ENCODE measurements around the gene CHAF1A.
A peak's percentile ranks its signal among the peaks of the same experiment; 100 is the strongest.

CHAF1A gene

DNA sequence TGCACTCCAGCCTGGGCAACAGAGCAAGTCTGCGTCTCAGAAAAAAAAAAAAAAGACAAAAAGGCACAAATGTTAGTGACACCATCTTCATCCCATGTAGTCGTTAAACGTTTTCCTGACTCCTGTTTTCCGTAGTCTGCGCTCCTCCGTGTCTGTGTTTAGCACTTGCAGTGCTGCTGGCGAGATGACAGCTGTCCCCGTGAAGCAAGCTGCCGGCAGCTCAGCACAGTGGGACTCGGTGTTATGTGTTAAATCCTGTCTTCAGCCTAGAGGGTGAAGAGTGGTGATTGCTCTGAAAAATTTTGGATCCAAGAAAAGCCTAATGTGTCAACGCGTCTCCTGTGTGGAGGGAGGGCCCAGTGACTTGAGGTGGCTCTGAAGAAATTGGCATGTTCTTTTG, 36.8 kb downstream of the CHAF1A start:
- no peak overlapping the region for H3K4me3 Mint-ChIP-seq
- no peaks in the 10 kb centered on the region for H3K9me3 Mint-ChIP-seq
- H3K36me3 Mint-ChIP-seq = peaks cover 27% of the 10 kb centered on the region
- no peak for DNase-seq
- CTCF ChIA-PET = no interaction called here
- H3K27ac Mint-ChIP-seq = peak overlapping the region; percentile 33
- no peaks in the 10 kb centered on the region for H3K27me3 Mint-ChIP-seq
- H3K4me1 Mint-ChIP-seq = peaks cover 2% of the 10 kb centered on the region

DNA sequence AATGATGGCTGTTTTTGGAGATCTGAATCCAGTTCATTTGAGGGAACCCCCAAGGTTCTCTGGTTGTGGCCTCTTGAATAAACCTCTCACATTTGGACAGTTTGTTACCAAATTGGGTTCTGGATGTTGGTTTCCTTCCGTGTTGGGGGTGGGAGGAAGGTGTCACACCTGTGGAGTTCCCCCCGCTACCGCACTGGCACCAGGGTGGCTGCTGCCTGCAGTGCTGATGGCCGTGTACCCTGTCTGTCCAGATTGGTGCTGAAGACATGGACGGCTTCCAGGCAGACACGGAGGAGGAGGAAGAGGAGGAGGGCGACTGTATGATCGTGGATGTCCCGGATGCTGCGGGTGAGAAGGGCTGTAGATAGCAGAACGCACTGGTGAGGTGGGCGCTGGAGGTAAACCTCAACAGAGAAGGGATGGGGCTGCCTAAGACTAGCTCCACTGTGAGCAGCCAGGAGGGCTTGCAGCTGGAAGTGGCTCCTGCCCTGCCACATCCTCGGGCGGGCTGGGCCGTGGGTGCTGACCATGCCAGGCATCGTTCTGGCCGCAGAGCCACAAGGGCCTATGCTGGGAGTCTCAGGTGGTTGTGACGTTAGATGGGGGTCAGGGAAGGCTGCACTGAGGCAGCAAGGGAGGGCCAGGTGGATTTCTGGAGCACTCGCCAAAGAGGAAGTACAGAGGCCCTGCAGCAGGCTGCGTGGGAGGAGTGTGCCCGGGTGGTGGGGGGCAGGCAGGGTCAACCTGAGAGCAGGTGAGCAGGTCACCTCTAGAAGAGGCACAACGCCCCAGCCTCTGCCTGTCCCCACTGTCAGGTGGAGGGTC, 39.8 kb downstream of the CHAF1A start:
- no peaks in the 10 kb centered on the region for H3K27me3 Mint-ChIP-seq
- H3K27ac Mint-ChIP-seq = peak overlapping the region; percentile 87
- DNase-seq = no peak
- H3K4me1 Mint-ChIP-seq = peaks cover 2% of the 10 kb centered on the region
- H3K4me3 Mint-ChIP-seq = no peak overlapping the region
- CTCF ChIA-PET = no interaction called here
- peaks cover 27% of the 10 kb centered on the region for H3K36me3 Mint-ChIP-seq
- H3K9me3 Mint-ChIP-seq = no peaks in the 10 kb centered on the region

DNA sequence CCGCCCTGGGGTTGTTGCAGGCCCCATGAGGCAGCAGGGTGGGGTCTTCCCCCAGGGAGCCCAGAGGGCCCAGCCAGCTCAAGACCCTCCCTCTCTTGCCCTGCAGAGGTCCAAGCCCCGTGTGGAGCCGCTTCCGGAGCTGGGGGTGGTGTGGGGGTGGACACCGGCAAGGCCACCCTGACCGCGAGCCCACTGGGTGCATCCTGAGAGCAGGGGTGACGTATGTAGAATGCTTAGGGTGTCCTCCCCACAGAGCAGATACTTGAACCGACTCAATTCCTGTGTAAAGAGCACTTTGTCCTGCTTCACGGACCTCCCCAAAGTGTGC, 40.3 kb downstream of the CHAF1A start:
- Mint-ChIP-seq H3K36me3 (peaks cover 26% of the 10 kb centered on the region), H3K4me1 (peaks cover 2% of the 10 kb centered on the region), H3K27ac (no peak overlapping the region), H3K4me3 (no peak overlapping the region), H3K9me3 (no peaks in the 10 kb centered on the region), H3K27me3 (no peaks in the 10 kb centered on the region)
- DNase-seq = no peak
- CTCF ChIA-PET = no interaction called here

DNA sequence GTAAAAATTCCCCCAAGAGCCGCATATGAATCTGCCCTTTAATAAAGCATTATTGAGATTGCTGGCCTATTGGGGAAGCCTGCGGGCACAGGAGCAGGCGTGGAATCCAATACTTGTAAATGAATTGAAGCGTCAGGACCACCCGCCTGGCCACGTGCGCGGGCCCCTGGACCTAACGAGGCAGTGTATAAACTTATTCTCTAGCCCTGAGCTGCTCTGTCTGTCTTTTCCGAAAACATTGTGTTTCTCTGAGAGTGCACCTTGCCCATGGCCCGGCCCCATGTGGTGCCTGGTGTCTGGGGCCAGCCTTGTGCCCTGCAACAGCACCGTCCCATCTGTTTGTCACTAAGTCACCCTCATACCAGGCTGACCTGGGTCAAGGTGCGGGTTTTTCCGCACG, 40.7 kb downstream of the CHAF1A start:
- Mint-ChIP-seq H3K27ac (no peak overlapping the region), H3K4me3 (no peak overlapping the region), H3K9me3 (no peaks in the 10 kb centered on the region), H3K27me3 (no peaks in the 10 kb centered on the region), H3K36me3 (peaks cover 23% of the 10 kb centered on the region), H3K4me1 (peaks cover 2% of the 10 kb centered on the region)
- no peak for DNase-seq
- CTCF ChIA-PET = no interaction called here

DNA sequence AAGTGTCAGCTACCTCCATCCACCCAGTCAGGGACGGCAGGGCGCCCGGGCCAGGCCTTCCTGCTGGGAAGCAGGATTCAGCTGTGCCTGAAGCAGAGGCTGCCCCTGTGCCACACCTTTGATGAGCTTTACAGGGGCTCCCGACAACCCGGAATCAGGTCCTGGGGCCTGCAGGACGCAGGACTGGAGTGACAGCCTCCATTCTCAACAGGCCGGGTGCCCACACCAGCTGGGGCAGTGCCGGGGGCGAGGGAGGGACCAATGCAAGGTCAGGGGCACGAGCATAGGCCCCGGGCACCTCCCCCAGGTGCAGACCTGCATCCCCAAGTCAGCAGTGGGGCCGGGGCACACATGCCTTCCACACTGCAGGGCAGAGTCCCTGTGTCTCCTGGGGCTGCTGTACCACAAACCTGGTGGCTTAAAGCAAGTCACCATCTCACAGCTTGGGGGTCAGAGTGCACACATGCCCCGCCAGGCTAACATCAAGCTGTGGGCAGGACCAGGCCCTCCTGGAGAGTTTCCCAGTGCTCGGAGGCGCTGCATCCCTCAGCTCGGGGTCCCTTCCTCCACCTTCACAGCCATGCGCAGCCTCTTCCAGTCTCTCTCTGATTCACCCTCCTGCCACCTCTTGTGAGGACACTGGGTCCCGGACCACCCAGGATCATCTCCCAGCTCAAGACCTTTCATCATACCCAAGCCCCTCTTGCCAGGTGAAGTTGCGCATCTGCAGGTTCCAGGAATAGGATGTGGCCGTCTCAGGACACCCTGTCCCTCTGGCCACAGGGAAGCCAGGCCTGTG, 41.7 kb downstream of the CHAF1A start:
- Mint-ChIP-seq H3K9me3 (no peaks in the 10 kb centered on the region), H3K36me3 (peaks cover 27% of the 10 kb centered on the region), H3K27ac (no peak overlapping the region), H3K4me3 (no peak overlapping the region), H3K27me3 (no peaks in the 10 kb centered on the region), H3K4me1 (peaks cover 2% of the 10 kb centered on the region)
- DNase-seq = no peak
- CTCF ChIA-PET = interaction anchor here (0.7 to 1.0 kb wide), 2 partner anchors 30 to 35 kb away, joined by 3 read pairs; no protein-coding TSS in a partner anchor

DNA sequence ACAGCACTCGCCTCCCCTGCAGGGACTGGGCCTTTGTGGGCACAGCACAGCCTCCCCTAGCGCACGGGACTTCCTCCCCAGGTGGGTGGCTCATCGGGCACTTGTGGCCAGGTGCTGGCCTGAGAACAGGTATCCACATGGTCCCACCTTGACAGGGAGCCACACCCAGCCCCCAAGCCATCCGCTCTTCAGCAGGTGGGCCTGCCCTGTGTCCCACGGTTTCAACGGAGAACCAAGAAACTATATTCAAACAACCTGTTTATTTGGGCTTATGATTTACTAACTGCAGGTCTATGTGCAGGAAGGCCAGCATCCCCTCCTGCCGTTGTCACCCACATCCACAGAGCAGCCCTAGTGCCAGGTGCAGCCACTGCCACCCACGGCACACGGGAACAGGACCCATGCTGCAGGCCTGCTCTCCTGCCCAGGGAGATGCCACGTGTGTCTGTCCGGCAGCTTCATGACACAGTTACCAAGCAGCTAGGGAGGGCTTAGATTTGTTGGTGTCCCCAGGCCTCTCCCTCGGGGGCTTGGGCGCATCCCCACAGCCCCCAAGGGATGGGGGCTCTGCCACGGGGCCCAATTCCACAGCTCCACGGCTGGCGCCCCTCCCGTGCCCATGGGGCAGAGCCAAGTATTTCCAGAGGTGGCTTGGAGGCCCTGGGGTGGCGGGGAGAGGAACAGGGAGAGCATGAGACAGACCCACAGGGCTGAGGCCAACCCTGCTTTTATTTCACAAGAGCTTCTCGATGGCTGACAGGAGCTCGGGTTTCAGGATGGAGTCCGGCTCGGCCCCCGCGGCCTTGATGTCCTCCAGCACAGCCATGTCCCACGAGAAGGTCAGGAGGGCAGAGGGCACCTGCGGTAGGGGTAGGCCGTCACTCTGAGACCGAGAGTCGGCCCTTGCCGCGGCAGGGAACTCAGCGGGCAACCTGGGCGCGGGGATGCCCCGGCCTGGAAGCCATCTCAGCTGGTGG, 42.6 kb downstream of the CHAF1A start:
- Mint-ChIP-seq H3K9me3 (no peaks in the 10 kb centered on the region), H3K4me1 (peaks cover 2% of the 10 kb centered on the region), H3K27me3 (no peaks in the 10 kb centered on the region), H3K27ac (no peak overlapping the region), H3K4me3 (no peak overlapping the region), H3K36me3 (peaks cover 23% of the 10 kb centered on the region)
- CTCF ChIA-PET = interaction anchor here (1.0 kb wide), 1 partner anchor 36 kb away, joined by 3 read pairs; no protein-coding TSS in a partner anchor
- no peak for DNase-seq

DNA sequence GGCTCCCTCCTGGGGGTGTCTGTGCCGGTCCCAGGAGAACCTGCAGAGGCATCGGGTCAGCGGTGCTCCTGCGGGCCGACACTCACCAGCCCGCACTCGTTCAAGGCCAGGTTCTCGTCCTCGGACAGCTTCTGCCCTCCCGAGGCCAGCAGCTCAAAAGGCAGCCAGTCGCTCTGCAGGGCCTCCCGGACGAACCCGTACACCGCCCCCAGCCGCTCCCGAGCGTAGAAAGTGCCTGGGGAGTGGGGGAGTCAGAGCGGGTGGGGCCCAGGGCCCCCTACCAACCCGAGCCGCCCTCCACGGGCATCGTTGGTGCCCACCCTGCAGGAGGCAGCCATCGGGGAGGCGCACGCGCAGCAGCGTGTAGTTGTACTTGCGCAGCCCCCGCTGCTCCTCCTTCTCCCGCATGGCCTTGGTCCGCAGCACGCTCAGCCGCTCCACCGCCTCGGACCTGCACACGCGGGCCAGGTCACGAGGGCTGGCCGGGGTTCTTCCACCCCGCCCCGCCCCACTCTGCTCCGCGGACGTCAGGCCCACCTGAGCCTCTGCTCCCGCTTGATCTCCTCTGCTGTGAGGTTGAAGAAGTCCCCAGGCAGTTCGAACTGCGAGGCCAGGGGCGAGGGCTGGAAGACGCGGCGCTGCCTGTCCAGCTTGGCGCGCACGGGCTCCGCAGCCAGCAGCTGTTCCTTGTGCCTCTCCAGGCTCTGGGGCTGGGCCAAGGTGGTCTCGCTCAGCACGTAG, 43.7 kb downstream of the CHAF1A start:
- Mint-ChIP-seq H3K4me3 (no peak overlapping the region), H3K4me1 (peaks cover 2% of the 10 kb centered on the region), H3K36me3 (peaks cover 27% of the 10 kb centered on the region), H3K27ac (no peak overlapping the region), H3K27me3 (no peaks in the 10 kb centered on the region), H3K9me3 (no peaks in the 10 kb centered on the region)
- no peak for DNase-seq
- CTCF ChIA-PET = no interaction called here

DNA sequence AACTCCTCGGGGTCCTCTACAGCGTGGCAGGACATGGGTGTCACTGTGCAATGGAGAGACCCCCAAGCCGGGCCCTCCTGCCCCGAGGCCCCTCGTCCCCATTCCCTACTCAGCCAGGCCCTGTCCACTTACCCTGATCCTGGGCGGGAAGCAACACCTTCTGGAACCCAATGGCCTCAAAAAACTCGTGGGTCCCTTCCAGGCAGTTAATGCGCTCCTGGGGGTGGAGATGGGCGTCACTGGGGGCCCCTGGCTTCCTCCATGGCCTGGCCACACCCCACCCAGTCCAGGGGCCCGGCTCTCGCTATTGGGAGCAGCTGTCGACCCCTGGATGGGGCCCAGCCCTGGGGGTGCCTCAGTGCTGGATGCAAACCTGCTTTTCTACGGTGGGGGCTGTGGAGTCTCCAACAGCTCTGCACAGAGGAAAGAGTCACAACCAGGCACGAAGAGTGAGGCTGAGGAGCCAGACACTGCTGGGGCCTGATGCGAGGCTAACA, 44.3 kb downstream of the CHAF1A start:
- Mint-ChIP-seq H3K27me3 (no peaks in the 10 kb centered on the region), H3K36me3 (peaks cover 27% of the 10 kb centered on the region), H3K4me1 (peaks cover 2% of the 10 kb centered on the region), H3K4me3 (no peak overlapping the region), H3K27ac (no peak overlapping the region), H3K9me3 (no peaks in the 10 kb centered on the region)
- DNase-seq = no peak
- CTCF ChIA-PET = interaction anchor here (0.5 kb wide), 1 partner anchor 328 kb away, joined by 3 read pairs; no protein-coding TSS in a partner anchor

DNA sequence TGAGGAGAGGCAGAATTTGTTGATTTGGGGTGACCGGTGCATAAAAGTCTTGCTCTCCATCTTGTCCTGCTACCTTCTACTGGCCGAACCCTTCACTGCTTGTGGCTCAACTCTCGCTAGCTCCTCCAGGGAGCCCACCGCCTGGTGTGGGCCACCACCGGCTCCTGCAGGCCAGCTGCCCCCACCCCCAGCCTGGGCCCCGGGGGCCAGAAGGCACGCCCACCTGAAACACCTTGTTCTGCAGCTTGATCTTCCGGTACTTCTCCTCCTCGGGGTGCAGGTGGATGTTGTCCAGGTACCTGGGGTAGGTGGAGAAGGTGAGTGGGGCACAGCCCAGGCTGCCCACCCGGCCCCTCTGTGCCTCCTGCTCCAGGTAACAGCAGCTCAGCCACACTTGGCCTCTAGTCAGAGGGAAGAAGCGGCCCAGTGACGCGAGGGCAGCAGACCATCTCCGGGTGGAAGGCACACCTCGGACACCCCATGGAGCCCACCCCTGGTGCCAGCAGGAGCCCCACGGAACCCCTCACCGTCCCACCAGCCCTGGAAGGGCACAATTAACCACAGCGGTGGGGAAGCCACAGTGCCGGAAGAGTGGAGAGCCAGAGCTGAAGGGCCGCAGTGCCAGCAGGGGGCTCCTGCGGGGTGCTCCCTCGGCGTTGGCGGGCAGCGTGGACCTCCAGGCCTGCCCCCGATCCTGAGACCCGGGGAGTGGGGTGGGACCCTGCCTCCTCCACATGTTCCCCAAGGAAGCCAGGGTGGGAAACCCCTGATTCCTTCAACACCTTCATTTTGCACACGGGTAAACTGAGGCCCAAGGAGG, 45.1 kb downstream of the CHAF1A start:
- Mint-ChIP-seq H3K27me3 (no peaks in the 10 kb centered on the region), H3K27ac (no peak overlapping the region), H3K36me3 (peaks cover 23% of the 10 kb centered on the region), H3K4me3 (no peak overlapping the region), H3K9me3 (no peaks in the 10 kb centered on the region), H3K4me1 (no peaks in the 10 kb centered on the region)
- CTCF ChIA-PET = interaction anchor here (0.5 kb wide), 1 partner anchor 327 kb away, joined by 3 read pairs; no protein-coding TSS in a partner anchor
- no peak for DNase-seq

DNA sequence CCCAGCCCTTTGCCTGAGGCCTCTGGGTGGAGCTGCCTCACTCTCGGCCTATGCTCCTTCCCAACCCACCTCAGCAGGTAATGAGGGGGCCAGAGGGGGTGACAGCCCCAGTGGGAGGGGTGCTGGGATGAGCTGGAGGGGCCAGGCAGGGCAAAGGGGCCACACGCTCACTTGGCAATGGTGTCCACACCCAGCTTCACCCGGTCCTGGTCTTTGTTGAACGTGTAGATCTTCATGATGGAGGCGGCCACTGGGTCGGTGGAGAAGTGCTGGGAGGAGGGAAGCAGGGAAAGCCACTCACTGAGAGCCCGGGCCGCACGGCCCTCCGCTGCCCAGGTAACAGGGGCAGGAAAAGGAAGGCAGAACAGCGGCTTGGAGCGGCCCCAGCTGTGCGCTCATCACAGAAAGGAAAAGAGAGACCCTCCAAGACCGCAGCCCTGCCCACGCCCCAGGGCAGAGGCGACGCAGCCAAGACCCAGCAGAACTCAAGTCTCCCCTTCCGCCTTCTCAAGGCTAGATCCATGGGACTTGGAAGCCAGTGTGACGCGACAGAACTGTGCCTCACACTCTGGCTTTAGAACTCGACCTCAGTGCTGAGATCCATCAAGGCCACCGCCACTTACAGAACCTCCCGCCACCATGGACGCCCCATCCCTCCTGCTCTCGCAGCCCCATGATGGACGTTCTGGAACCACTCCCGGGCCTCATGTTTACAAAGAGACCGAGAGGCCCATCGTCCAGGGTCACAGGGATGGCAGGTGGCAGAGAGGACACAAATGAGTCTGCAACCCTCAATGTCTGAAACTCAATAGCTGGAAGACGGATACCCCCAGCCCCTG, 45.9 kb downstream of the CHAF1A start:
- Mint-ChIP-seq H3K27me3 (no peaks in the 10 kb centered on the region), H3K36me3 (peaks cover 23% of the 10 kb centered on the region), H3K4me1 (no peaks in the 10 kb centered on the region), H3K9me3 (no peaks in the 10 kb centered on the region), H3K27ac (no peak overlapping the region), H3K4me3 (no peak overlapping the region)
- CTCF ChIA-PET = no interaction called here
- no peak for DNase-seq

DNA sequence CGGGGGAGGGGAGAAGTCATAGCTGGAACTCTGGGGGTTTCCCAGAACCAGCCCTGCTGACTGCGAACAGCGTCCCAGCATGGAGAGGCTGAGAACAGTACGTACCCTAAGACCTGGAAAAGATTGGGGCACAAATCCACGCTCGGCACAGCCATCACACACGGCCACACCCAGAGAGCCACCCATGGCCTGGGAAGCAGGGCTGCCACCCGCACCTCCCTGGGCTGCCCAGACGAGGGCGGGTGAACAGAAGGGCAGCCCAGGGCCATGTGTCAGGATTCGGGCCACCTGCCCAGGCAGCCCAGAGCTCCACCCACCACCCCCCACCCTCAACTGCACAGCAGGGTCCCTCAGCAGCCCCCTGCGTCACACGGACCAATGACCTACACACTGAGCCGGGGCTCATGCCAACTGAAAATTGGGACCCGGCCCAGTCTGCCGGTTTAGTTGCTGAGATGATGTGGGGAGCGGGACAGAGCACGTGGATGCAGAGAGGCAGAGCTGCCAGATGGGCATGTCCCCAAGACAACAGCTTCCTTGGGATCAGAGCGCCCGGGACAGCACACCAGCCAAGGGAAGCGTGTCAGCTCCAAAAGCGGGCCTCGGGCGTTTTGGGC, 46.7 kb downstream of the CHAF1A start:
- peaks cover 23% of the 10 kb centered on the region for H3K36me3 Mint-ChIP-seq
- no peak for DNase-seq
- H3K27ac Mint-ChIP-seq = no peak overlapping the region
- H3K9me3 Mint-ChIP-seq = no peaks in the 10 kb centered on the region
- H3K4me1 Mint-ChIP-seq = no peaks in the 10 kb centered on the region
- CTCF ChIA-PET = no interaction called here
- H3K4me3 Mint-ChIP-seq = no peak overlapping the region
- H3K27me3 Mint-ChIP-seq = no peaks in the 10 kb centered on the region

DNA sequence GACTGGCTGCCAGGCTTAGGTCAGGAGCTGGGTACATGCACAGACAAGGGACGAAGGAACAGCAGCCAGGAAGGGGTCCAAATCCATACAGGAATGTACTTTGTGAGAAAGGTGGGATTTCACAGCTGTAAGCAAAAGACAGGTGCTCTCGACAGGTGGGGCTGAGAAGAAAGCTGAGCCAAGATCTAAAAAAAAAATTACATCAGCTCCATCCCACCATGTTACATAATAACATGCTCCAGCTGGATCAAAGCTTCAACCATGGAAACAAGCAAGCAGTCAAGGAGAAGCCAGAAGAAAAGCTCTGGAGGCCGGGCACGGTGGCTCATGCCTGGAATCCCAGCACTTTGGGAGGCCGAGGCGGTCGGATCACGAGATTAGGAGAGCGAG, 47.2 kb downstream of the CHAF1A start:
- DNase-seq = no peak
- Mint-ChIP-seq H3K4me1 (no peaks in the 10 kb centered on the region), H3K36me3 (peaks cover 20% of the 10 kb centered on the region), H3K9me3 (no peaks in the 10 kb centered on the region), H3K4me3 (no peak overlapping the region), H3K27ac (peak overlapping the region; percentile 12), H3K27me3 (no peaks in the 10 kb centered on the region)
- CTCF ChIA-PET = no interaction called here
